Measurements from ENCODE around the gene ZNF3.

The ZNF3 gene

GRCh38 chr7:100107890-100108289, 26.4 kb upstream of the ZNF3 start:
- no peak for TF ChIP-seq CTCF (IDR thresholded peaks at IDR 0.05; ENCODE audit: low read depth, low read length, missing control alignments)
- no peak overlapping the region for H3K4me3 ChIP-seq (ENCODE audit: low read depth, low read length)
- no peak for DNase-seq (ENCODE audit: low read depth)

- TF ChIP-seq CTCF (IDR thresholded peaks at IDR 0.05; ENCODE audit: low read depth, low read length, missing control alignments): no peak
- no peak overlapping the region for H3K4me3 ChIP-seq (ENCODE audit: low read depth, low read length)
- no peak for DNase-seq (ENCODE audit: low read depth)
These were observed 25.7 kb upstream of the ZNF3 start for GRCh38 chr7:100107125-100107737.

GRCh38 chr7:100106633-100107032, 25.1 kb upstream of the ZNF3 start:
- H3K4me3 ChIP-seq (ENCODE audit: low read depth, low read length): no peak overlapping the region
- no peak for DNase-seq (ENCODE audit: low read depth)
- no peak for TF ChIP-seq CTCF (IDR thresholded peaks at IDR 0.05; ENCODE audit: low read depth, low read length, missing control alignments)

GRCh38 chr7:100105534-100105933, 24.0 kb upstream of the ZNF3 start:
- no peak overlapping the region for H3K4me3 ChIP-seq (ENCODE audit: low read depth, low read length)
- DNase-seq (ENCODE audit: low read depth): no peak
- no peak for TF ChIP-seq CTCF (IDR thresholded peaks at IDR 0.05; ENCODE audit: low read depth, low read length, missing control alignments)

GRCh38 chr7:100102950-100103840, 21.7 kb upstream of the ZNF3 start:
- no peak overlapping the region for H3K4me3 ChIP-seq (ENCODE audit: low read depth, low read length)
- no peak for DNase-seq (ENCODE audit: low read depth)

More at GRCh38 chr7:100102950-100103840, 21.7 kb upstream of the ZNF3 start:
- TF ChIP-seq CTCF (IDR thresholded peaks at IDR 0.05; ENCODE audit: low read depth, low read length, missing control alignments): no peak
